AG20443 (cell line): ENCODE results near the gene NDRG4.

Experiments
- DNase-seq: peaks from one replicate; pipeline ENCODE4 v3.0.0; 2012; ENCODE audit warnings: low spot score, mixed read lengths

Gene NDRG4

GRCh38 chr16:58495521-58496331, 4.2 kb upstream of the NDRG4 start:
- DNase-seq, result no peak

- no peak for DNase-seq
These were observed 2.5 kb upstream of the NDRG4 start for GRCh38 chr16:58497468-58497867.

- no peak for DNase-seq
These were observed 2.0 kb upstream of the NDRG4 start for GRCh38 chr16:58497935-58498334.

- DNase-seq, result no peak
These were observed 1.4 kb upstream of the NDRG4 start for GRCh38 chr16:58498341-58499091.

- no peak for DNase-seq
These were observed 841 bp upstream of the NDRG4 start for GRCh38 chr16:58499092-58499511.

- DNase-seq, result no peak
These were observed 693 bp downstream of the NDRG4 start for GRCh38 chr16:58500430-58501241.

- no peak for DNase-seq
These were observed 1.5 kb downstream of the NDRG4 start for GRCh38 chr16:58501242-58502131.

- DNase-seq, result no peak
These were observed 2.4 kb downstream of the NDRG4 start for GRCh38 chr16:58502217-58502921.

- no peak for DNase-seq
These were observed 3.4 kb downstream of the NDRG4 start for GRCh38 chr16:58503166-58503862.

- no peak for DNase-seq
These were observed 4.1 kb downstream of the NDRG4 start for GRCh38 chr16:58503863-58504688.

GRCh38 chr16:58506241-58507194, 6.6 kb downstream of the NDRG4 start:
- DNase-seq, result no peak

GRCh38 chr16:58507195-58507962, 7.4 kb downstream of the NDRG4 start:
- no peak for DNase-seq

GRCh38 chr16:58507963-58508670, 8.2 kb downstream of the NDRG4 start:
- DNase-seq, result no peak

GRCh38 chr16:58508671-58509251, 8.8 kb downstream of the NDRG4 start:
- no peak for DNase-seq

GRCh38 chr16:58509256-58510096, 9.5 kb downstream of the NDRG4 start:
- DNase-seq, result no peak
